Sciatic nerve (tissue), 2 donors: Measurements from ENCODE around the gene BACH2. TPM values are rescaled to one million over a fixed set of nuclear protein-coding genes. Genes with fewer than 3 reads are reported as not detected.
"Not testable (repeated sequence)": the region's sequence is repeated elsewhere in the genome, so short reads cannot be mapped to it uniquely, and the experiment has no call there.

Source experiments
- ATAC-seq: fragments of 200-7000 bp; cut with Tn5 transposase; one replicate; pipeline ENCODE4 v1.9.1; 2020; ENCODE audit warnings: mild to moderate bottlenecking, moderate library complexity
- DNase-seq: peaks from one replicate; pipeline ENCODE4 v3.0.0-alpha.2; 2020; ENCODE audit warnings: low spot score
- intact Hi-C: fragments of 100-400 bp; cut with DNase I; formaldehyde crosslinking; loops from one replicate; pipeline ENCODE4 v1.14.2; 2022
- total RNA-seq: library from RNA; stranded (reverse); fragmentation: NEBNext Ultra II Directional; extraction: Animal tissue kit (Norgen Biotek cat#: 25700); gene quantifications from one replicate; pipeline ENCODE4 v1.2.1, GENCODE V29; 2021
- donor health status: DM: no; HTN: no; CAD: no.
- donor health status: DM: no; HTN: no; CAD: no.

The BACH2 gene
- total RNA-seq, 1 donor from 2014 or later = 25.3 TPM

DNA sequence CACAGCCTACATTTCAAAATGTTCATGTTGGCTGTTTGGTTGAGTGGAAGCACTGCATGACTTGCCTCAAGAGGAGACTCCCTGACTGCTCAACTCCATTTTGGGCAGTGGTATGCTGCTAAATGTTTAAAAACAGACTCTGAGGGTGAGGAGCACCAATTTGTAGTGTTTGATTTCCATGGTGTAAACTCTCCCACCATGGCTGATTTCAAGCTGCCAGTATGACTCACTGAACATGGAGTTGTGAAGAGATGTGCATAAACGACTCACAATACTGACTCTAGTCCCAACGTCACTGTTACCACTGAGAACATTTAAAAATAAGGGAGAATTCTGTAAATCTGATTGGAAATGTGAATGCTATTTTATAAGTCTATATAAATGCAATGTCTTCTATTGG is 70.4 kb downstream of the BACH2 start:
- no peak for DNase-seq
- no peak for ATAC-seq
- intact Hi-C loops = no loop called here

GRCh38 chr6:90224196-90224595 is 72.4 kb downstream of the BACH2 start:
- DNase-seq (no peak), ATAC-seq (no peak)
- intact Hi-C loops = no loop called here

DNA sequence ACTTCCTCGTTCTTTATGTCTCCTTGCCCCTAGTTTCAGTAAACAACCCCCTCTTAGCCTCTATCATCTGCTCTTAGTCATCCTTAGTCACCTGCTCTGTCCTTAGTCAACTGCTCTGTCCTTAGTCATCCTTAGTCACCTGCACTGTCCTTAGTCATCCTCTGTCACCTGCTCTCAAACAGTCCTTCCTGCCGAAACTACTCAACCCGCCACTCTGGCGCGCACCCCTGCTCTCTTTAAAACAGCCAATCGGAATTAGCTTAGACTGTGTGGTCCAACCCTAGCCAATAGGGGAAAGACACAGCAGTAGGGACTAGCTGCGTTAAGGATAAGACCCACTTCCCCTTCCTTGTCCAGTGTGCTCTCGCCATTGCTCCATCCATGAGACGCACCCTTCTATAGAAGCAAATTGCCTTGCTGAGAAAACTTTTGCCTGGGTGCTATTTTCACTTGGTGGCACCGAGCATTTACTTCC is 73.9 kb downstream of the BACH2 start:
- ATAC-seq (no peak), DNase-seq (no peak)
- intact Hi-C loops = no loop called here

GRCh38 chr6:90222008-90222407 is 74.6 kb downstream of the BACH2 start:
- no peak for DNase-seq
- intact Hi-C loops = no loop called here
- no peak for ATAC-seq

- ATAC-seq (no peak), DNase-seq (no peak)
- intact Hi-C loops = no loop called here
Measured at GRCh38 chr6:90221403-90221802, 75.2 kb downstream of the BACH2 start.

- DNase-seq = no peak
- intact Hi-C loops = no loop called here
- ATAC-seq = no peak
Measured at GRCh38 chr6:90220273-90220672, 76.4 kb downstream of the BACH2 start.

DNA sequence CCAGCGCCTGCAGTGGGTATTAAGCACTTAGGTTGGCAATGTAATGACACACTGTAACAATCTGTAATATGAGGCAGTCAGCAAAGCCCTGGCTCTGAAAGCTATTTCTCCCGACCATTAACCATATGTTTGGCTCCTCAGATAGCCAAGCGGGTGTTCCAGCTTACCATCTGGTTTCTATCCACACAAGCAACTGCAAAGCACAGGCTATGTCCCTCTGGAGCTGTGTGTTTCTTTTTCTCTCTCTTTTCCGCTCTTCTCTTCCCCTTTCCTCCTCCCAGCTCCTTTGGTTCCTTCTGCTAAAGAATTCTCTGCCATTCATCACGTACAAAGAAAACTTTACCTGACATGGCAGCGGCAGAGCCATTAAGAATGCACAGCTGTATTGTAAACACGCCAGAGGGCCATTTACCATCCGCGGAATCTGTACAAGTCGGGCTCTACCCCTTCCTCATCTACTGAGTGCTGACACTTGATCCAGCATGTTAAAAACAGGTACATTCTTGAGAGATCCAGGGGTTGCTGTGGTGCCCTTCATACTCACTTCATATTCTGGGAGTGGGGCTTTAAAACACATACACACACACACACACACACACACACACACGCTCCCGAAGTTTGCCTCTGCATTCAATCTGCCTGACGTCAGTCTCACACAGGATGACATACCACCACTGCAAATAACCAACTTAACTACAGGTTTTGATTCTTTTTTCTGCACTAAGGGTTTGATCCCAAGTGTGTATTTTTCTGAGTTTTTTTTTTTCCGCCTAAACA is 77.2 kb downstream of the BACH2 start:
- ATAC-seq (peak; percentile 66), DNase-seq (no peak)
- intact Hi-C loops = no loop called here

DNA sequence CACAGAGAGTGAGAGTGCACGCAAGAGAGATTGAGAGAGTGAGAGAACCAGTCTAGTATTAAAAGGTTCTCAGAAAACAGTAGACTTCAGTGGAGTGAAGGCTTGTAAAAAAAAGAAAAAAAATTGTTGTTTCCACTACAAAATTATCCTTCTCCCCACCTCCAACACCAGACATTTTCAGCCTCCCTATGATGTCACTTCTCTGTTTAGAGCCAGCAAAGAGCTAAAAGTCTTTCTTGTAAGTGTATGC is 77.8 kb downstream of the BACH2 start:
- ATAC-seq = peak; percentile 54
- no peak for DNase-seq
- intact Hi-C loops = no loop called here

DNA sequence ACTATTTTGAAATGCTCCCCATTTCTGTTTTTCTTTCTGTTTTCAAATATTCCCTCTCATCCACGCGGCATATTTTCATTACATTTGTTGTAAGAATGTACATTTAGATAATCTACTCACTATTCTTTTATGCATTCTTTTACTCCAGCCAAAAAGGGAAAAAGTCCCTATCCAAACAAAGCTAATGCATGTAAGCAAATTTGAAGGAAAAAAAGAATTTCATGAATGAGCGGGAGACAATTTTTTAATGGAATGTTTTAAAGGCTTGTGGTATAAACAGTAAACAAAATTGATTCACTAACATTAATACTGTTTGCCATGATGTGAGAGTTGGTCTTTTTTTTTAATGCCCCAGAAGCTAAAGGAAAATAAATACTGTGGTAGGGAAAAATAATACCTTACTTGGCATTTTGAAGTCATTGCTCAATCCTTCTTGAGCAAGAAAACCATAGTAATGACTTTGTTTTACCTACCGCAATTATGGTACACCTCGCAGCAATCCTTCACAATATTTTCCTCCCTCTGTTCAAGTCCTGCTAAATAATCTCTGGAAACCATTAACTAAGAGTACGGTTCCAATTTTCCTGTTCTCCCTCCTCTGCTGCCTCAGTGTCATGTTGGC is 79.0 kb downstream of the BACH2 start:
- DNase-seq (no peak), ATAC-seq (no peak)
- intact Hi-C loops = no loop called here

DNA sequence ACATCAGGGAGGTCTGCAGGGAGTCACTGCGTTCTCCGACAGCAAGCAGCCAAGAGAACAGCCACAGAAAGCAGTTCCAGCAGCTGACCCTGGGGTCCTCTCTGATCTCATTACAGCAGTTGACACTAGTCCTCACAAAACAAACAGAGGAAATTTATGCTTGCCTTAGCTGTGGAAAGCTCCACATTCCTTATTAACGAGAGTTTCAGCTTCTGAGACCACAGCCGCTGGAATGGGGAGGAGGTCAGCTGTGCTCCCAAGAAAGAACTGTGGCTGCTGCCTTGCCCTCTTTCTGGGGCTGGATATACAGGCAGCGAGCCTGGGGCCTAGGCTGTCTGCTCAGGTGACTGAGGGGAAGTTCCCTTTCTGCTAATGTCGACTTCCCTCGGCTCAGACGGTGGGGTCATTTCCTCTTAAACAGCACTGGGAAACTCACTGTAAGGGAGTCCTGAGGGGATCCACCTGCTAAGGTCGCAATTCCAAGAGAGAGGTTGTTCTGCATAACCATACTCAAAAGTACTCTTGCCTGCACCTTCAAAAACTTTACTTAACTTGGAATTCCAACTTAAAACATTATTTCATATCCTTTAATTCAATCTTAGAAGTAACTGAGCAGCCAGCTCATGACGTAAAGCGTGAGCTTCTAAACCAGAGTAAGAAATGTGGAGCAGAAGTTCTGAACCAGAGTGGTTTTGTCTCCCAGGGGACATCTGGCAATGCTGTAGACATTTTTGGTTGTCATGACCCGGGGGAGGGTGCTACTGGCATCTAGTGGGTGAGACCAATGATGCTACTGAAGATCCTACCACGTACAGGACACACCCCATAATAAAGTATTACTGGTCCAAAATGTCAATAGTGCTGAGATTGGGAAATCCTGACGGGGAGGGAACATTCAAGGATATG is 80.3 kb downstream of the BACH2 start:
- intact Hi-C loops = no loop called here
- DNase-seq (no peak), ATAC-seq (no peak)

GRCh38 chr6:90214966-90215365 is 81.7 kb downstream of the BACH2 start:
- no peak for ATAC-seq
- DNase-seq = no peak
- intact Hi-C loops = no loop called here

DNA sequence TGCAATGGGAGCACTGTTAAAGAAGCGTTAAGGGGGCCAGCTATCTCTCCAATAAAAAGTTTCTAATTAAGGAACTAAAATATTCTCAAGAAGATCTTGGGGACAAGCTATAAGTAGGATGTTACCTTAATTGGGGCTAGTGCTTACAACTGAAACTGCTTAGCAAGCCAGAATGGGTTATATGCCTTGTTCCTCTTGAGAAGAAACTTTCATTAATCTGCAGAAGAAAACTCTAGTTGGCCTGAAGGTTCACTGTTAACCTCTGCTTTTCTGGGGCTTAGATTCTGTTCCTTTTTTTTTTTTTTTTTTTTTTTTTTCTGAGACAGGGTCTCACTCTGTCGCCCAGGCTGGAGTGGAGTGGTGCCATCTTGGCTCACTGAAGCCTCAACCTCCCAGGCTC is 82.2 kb downstream of the BACH2 start:
- DNase-seq (no peak), ATAC-seq (no peak)
- intact Hi-C loops = no loop called here

DNA sequence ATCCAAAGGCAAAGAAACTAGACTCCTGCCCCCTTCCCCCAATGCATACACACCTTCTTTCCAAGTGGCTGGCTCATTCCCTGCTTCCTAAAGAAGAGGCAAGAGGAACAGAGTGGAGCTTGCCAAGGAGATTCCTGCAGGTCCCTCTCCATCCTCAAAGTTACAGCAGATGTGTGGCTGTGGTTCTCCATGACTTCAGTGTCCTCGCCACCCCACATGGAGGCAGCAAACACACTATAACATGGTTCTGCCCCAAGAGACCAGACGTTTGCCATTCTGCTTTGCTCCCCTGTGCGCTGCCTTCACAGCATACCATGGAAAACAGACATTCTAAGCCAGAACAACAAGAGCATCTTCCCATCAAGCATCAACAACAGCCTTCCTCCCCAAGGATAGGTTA is 84.4 kb downstream of the BACH2 start:
- DNase-seq = no peak
- intact Hi-C loops = no loop called here
- ATAC-seq = no peak

- DNase-seq = no peak
- intact Hi-C loops = no loop called here
- no peak for ATAC-seq
Measured at GRCh38 chr6:90209527-90209926, 87.1 kb downstream of the BACH2 start.

DNA sequence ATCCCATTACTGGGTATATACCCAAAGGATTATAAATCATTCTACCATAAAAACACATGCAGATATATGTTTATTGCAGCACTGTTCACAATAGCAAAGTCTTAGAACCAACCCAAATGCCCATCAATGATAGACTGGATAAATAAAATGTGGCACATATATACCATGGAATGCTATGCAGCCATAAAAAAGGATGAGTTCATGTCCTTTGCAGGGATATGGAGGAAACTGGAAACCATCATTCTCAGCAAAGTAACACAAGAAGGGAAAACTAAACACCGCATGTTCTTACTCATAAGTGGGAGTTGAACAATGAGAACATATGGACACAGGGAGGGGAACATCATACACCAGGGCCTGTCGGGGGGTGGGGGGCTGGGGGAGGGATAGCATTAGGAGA is 88.0 kb downstream of the BACH2 start:
- intact Hi-C loops, DNase-seq, ATAC-seq: not testable (repeated sequence)

DNA sequence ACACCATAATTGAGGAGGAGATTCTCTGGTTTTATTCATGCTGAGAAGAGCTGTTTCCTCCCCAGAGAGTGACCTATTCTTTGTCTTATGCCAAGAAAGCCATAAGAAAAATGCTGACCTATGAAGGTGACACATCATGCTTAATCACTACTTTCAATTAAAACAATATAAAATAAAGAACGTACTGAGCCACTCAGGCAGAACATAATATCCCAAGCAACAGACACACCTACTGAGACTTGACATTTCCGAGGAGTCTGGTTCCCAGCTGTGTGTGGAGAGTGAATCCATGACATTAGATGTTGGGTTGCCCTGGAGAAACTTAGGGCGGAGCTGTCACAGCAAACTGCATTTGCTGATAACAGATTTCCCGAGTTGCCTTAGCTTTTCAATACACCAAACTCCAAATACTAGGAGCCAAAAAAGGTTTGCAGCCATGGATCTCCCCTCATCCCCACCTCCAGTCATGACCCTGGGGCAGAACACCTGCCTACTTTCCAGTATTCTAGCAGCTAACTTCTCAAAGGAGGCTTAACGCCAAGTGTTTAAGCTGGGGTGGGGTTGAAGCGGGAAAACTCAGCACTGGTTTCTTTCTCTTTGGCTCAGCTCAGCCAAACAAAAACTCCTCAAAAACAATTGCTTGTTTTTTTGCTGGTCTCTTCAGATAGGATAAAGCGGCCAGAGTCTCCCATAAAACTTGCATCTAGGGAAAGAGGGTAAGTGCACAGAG is 92.2 kb downstream of the BACH2 start:
- intact Hi-C loops = no loop called here
- ATAC-seq = no peak
- DNase-seq = no peak

DNA sequence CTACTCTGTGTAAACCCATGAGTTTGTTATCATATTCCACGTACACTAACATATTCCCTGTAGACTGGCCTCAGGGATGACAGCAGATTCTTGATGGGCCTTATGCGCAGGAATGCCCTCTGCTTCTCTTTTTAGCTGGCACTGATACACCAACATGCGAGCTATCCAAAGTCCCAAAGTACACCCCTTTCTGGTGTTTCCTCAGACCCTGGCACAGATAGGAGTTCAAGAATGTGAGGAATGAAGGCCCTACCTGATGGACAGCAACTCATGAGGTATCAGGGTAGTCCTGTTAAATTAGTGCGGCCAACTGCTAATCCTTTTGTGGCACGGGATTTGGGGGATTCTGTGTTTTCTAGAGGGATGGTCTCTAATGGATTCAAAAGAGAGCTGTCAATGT is 93.0 kb downstream of the BACH2 start:
- DNase-seq (no peak), ATAC-seq (no peak)
- intact Hi-C loops = no loop called here

GRCh38 chr6:90202156-90202555 is 94.5 kb downstream of the BACH2 start:
- intact Hi-C loops = no loop called here
- ATAC-seq (no peak), DNase-seq (no peak)

GRCh38 chr6:90199900-90200299 is 96.7 kb downstream of the BACH2 start:
- DNase-seq = no peak
- intact Hi-C loops = no loop called here
- ATAC-seq = no peak
